DND-41 (cell line): ENCODE results near the gene FBF1.

Experiments used
- CTCF ChIP-seq: IDR thresholded peaks from 2 replicates; pipeline ENCODE4 v1.5.1; 2012; ENCODE audit warnings: borderline replicate concordance, low read length, moderate library complexity, mild to moderate bottlenecking; ENCODE audit not compliant: poor library complexity, severe bottlenecking; ENCODE audit errors: extremely low read depth
- EZH2 ChIP-seq: IDR thresholded peaks from 3 replicates; pipeline ENCODE4 v1.6.1; 2012; ENCODE audit warnings: borderline replicate concordance, low read depth, mild to moderate bottlenecking, moderate library complexity, low read length, inconsistent platforms; ENCODE audit not compliant: severe bottlenecking

- TF ChIP-seq CTCF: no peak
- TF ChIP-seq EZH2: no peak
Observed at GRCh38 chr17:75979705-75980187, 38.9 kb upstream of the FBF1 start.
